HG03095 (cell line): ENCODE data around the gene TMEM176A.
"Not testable (repeated sequence)": the region's sequence is repeated elsewhere in the genome, so short reads cannot be mapped to it uniquely, and the experiment has no call there.

ENCODE experiments used
- ATAC-seq: cut with Tn5 transposase; IDR thresholded peaks from one replicate; pipeline ENCODE4 v1.9.1; 2021; ENCODE audit warnings: moderate library complexity; ENCODE audit not compliant: unreplicated experiment

Gene TMEM176A, protein sequence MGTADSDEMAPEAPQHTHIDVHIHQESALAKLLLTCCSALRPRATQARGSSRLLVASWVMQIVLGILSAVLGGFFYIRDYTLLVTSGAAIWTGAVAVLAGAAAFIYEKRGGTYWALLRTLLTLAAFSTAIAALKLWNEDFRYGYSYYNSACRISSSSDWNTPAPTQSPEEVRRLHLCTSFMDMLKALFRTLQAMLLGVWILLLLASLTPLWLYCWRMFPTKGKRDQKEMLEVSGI

DNA sequence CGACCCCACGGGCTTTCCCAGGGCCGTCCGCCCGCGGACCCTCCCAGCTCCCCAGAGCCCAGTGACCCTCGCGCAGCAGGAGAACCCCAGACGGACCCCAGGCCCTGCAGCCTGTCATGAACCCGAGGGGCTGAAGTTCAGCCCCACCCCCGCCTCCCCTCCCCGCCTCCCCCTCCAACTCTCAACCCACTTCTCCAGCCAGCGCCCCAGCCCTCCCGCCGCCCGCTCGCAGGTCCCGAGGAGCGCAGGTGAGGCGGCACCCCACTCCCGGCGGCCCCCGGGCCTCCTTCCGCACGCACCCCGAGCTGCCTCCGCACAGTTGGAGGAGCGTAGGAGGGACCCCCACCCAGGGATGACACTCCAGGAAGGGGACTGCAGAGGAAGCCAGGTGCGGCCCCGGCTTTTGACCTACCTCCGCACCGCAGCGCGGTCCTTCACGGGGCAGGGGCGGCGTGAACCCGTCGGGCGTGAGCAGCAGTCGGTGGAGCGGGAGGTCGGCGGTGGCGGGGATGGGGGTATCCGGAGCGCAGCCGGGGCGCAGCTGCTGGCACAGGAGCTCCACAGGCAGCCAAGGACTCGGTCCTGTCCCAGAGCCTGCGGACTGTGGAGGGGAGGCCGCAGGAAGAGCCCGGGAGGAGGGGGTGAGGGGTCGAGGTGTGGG lies at the start of gene TMEM176A:
Gene TMEM176A, plus strand, starts transcription at position 189 of the 661 bp plus-strand sequence. CDS start 782 bp downstream, outside the sequence.
- ATAC-seq: no peak

DNA sequence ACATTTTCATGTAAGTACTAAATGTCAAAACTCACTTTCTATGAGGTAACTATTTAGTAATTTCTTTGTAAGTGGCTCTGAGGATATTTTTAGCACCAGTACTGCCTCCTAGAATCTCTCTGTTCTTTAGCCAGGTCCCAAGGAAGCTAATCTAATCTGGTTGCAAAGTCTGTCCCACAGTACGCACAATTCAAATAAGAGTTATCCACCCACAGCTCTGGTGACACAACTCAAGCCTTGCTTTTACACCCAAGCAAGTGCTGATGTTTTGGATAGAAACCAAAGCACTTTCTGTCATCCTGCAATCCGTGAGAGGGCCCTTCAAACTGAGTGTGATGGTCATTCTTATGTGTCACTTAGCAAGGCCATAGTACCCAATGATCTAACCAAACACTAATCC lies 48.9 kb upstream of the TMEM176A start:
- no peak for ATAC-seq

DNA sequence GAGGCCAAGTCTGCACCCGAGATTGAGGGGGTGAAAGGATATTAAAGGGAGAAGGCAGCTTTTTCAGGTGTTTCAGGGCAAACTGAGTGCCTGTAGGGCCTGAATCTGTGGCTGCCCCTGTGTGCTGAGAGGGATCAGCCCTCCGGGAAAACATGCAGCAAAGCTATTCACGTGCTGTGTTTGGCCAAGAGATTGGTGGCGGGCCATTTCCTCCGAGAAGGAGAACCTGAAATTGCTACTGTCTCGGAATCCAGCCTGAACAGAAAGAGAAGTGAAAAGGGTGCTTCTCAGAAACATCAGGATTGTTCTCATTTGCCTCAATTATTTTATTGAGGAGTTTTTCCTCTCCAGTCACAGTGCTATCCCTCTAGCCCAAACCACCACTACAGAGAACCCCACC lies 47.3 kb upstream of the TMEM176A start:
- ATAC-seq: no peak

DNA sequence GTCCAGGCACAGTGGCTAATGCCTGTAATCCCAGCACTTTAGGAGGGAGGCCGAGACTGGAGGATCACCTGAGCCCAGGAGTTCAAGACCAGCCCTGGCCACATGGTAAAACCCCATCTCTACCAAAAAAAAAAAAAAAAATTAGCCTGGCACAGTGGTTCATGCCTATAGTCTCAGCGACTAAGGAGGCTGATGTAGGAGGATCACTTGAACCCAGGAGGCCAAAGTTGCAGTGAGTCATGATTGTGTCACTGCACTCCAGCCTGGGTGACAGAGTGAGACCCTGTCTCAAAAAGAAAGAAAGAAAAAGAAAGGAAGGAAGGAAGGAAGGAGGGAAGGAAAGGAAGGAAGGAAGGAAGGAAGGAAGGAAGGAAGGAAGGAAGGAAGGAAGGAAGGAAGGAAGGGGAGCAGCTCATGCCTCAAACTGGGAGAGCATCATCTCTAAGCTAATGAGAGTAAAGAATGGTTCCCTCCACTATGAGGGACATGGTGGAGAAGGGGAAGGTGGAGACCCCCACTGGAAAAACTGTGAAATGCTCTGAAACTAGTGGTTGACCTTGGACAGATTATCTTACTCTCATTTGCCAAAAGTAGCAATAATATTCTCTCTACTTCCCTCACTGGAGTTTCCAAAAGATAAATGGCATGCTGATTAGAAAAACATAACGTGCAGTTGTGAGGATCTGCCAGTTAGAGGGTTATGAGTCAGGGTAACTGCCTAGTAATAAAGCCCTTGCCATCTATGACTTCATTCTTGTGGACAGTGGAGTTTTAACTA lies 46.6 kb upstream of the TMEM176A start:
- no peak for ATAC-seq

DNA sequence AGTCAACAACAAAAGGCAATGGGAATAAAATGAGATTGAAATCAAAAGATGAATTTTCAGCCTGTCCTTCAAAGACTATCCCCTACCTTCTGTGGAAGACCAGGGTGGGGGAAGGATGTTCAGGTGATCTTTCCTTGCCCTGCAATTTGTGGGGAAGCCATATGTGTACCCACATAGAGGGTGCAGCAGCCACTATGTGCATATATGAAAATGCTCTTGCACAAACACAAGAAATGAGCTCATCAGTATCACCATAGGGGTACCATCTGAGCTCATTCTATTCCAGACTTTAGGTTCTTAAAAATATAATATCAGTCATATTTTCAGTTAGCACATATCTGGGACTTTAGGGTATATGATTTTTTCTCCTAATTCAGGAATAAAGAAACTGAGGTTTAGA lies 45.6 kb upstream of the TMEM176A start:
- ATAC-seq: peak; percentile 18

DNA sequence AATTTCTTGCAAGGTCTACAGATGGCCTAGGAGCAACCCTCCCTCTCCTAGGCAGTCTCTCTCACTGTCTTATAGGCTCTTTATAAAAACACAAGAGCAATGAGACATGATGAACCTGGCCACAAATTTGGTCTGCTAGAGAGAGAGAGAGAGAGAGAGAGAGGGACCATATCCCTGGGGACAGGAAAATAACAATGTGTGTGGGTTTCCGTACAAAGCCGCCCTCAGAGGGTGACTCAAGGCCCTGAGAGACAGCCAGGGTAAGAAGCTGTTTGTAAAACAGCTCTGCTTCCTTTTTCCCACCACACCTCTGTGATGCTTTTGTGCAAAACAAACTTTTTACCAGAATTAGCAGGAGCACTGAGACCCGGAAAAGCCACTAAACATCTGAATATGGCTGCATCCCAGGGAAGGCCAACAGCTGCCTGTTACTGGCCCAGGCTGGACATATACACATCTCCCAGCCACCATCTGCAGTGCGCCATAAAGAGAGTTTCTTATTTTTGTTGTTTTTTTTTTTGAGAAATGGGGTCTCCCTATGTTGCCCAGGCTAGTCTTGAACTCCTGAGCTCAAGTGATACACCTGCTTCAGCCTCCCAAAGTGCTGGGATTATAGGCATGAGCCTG lies 45.0 kb upstream of the TMEM176A start:
- peak; percentile 53 for ATAC-seq

DNA sequence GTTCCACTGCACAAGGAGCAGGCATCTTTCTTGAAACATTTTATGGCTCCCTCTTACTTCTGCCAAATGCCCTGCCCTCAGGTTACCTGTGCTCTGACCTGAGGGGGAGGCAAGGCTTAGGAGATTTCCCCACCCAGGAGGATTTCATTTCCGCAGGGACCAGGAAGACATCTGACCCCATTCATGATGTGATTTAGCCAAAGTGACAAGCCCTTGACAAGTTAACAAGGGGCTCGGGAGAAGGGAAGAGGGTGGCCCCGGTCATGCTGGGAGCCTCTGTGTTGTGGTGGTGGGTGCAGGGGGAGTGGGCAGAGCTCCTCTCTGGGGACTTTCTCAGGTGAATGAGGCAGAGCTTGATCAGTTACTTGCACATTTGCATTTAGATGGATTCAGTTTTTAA lies 44.4 kb upstream of the TMEM176A start:
- no peak for ATAC-seq

DNA sequence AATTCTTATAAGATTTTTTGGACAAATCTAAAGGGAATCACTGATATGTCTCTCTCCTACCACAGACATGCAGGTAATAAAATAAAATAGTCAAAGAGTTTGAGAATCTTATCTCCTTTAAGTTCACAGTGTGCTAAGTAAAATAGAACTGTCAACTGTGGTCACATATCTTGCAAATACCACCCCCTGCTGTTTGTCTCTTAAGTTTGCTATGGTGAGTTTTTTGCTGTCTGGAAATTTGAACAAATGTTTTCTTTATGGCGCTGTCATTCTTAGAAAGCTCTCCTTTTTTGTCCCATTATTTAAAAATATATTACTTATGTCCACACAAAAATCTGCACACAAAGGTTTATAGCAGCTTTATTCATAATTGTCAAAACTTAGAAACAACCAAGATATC lies 43.7 kb upstream of the TMEM176A start:
- ATAC-seq: no peak

DNA sequence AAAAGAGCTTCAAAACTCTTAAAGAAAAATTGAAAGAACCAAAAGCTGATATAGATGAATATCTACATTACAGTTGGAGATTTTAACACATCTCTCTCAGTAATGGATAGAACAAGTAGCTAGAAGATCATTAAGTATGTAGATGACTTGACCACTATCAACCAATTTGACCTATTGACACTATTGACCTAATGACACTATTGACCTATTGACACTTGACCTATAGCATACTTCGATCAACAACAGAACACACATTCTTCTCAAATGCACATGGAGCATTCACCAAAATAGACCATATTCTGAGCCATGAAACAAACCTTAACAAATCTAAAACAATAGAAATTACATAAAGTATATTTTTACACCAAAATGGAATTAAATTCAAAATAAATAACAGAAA lies 41.1 kb upstream of the TMEM176A start:
- ATAC-seq: no peak

DNA sequence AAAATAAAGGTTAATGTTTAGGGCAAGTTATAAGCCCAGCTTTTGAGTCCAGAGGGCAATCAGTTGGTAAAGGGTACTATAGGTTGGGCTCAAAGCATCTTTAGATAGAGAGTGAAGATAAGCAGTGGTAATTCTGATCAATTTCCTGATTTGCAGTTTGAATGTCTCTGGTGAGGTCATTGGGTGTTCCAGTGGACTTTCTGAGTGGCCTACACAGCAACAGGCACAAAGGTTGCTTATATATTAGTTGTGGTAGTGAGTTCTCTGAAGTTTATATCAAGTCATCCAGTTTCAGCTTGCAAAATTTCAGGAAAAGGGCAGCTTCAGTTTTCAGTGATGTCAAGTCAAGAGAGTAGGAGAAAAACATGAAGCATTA lies 34.2 kb upstream of the TMEM176A start:
- ATAC-seq: no peak

DNA sequence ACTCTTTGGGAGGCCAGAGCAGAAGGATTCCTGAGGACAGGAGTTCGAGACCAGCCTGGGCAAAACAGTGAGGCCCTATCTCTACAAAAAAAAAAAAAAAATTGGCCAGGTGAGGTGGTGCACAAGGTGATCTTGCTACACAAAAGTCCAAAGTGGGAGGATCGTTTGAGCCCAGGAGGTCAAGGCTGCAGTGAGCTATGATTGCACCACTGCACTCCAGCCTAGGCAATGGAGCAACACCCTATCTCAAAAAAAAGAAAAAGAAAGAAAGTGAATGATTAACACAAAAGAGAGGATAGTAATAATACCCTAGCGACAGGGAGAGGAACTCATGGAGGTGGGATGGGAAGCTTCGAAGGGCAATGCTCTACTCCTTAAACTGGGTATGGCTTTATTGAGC lies 30.8 kb upstream of the TMEM176A start:
- no peak for ATAC-seq

DNA sequence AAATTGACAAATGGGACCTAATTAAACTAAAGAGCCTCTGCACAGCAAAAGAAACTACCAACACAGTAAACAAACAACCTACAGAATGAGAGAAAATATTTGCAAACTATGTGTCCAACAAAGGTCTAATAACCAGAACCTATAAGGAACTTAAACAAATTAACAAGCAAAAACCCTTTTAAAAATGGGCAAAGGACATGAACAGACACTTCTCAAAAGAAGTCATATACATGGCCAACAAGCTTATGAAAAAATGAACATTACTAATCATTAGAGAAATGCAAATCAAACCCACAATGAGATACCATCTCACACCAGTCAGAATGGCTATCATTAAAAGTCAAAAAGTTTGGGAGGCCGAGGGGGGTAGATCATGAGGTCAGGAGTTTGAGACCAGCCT lies 26.4 kb upstream of the TMEM176A start:
- not testable (repeated sequence) for ATAC-seq

DNA sequence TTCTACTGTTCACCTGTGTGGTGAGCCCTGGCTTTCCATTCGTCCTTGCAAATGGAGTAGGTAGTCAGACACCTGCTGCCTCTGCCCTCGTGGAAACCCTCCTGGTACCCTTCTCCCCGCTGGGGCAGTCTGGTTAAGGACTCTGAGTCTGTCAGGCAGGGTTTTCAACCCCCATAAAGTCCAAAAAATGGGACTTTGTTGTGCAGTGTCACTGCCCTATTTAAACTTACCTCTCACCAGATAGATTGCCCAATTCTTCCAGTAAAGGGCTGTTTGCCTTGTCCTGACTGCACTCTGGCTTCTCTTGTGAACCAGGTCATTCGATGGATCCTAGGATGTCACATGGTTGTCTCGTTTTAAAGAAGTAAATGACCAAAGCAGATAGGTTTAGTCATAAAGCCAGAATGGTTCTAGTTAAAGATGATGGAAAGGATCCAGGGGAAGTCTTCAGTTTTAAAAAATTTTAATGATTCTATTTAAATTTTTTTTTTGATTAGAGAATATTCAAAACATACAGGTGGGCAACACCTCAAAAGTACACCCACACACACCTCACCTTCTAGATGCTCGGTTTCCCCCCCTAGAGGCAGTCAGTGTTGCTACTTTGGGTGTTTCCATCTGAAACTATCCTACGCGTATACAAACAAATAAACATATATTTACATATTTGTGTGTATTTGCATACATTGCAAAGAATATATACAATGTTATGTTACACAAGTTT lies 22.4 kb upstream of the TMEM176A start:
- ATAC-seq: no peak

DNA sequence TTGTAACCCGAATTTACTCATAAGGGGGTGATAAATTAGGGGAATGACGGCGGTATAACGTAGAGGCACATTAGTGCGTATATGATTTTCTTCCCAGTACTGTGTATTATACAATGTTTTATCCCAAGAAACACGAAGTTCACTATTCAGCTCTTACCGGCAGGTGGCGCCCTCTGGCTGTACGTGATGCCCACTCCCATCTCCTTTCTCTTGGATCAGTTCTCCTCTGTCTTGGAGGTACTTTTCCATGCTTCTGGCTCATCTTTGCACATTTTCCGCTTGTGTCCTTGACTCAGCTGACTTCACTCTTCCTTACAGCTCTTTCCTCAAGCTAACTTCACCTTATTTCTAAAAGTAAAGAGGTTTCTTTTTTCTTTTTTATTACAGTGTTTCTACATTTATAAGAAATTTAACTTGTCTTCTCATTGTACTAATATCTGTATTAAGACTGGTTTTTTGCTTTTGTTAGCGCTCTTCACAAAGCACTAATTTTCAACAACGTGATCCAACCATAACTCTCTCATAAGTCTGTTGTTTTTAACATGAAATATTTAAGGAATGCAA lies 21.7 kb upstream of the TMEM176A start:
- ATAC-seq: no peak

DNA sequence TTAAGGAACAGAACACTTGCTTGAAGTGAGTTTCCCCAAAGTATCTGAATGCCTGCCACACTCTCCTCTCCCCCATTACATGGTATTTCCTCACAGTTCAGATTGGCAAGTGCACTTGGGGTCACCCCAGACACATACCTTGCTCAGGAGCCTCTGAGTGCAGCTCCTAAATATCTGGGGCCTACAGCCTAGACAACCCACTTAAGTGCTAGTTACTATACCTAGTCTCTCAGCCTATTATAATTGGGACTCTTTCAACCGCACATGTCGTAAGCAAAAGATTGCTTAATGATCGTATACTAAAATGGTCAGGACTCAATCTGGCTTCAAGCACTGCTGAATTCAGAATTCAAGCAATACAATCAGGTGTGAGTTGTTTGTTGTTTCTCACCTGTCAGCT lies 20.3 kb upstream of the TMEM176A start:
- no peak for ATAC-seq

DNA sequence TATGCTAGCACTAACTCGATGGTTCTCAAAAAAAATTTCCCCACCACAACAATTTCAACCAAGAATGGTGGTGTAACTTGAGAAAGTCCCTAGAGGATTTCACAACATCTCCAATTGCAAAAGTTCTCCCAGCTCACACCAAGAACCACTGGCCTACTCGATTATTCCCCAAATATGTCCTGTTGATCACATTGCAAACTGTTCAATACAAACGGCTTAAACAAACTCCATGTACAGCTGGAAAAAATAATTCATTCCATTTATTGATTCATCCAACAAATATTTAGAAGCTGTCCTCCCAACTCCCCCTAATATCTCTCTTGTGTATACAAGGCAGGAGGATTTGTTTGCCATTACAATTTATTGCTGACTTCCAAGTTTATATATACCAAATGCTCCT lies 19.5 kb upstream of the TMEM176A start:
- no peak for ATAC-seq

DNA sequence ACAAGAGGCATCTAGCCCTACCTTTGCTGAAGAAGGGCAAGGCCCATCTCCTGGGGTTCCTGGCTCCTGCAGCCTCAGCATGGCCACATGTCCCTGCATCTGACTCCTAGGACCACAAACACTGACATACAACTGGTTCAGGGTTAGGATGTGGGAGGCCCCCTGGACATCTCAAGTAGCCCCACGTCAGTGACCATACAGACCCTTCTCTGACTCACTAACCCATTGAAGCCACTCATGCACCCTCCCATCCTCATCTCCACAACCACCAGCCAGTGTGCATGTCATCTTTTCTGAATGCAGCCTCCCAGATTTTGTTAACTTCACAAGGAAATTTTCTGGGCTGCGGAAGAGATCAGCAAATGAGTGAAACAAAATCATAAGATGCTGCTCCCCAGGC lies 18.6 kb upstream of the TMEM176A start:
- no peak for ATAC-seq

DNA sequence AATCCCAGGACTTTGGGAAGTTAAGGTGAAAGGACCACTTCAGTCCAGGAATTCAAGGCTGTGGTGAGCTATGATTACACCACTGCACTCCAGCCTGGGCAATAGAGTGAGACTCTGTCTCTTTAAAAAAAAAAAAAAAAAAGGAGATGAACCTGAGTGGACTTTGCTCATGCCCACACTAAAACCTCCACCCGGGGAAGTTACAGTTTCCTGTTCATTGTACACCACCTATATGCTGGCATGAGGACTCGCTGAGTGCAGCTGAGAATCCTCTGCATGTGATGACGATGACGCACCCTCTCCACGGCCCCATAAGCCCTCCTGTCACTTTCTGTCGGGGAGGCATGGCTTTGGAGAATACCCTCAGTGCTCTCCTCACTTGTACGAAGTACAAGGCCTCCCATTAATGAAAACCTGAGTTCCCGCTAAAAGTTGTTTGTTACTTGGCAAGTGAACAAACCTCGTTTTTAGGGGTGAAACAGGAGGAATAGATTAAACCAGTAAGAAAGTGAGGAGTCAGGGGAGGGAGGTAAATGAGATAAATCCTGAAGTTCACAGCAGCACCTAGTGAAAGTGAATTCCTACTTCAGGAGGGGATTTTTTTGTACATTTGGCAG lies 16.3 kb upstream of the TMEM176A start:
- ATAC-seq: no peak

DNA sequence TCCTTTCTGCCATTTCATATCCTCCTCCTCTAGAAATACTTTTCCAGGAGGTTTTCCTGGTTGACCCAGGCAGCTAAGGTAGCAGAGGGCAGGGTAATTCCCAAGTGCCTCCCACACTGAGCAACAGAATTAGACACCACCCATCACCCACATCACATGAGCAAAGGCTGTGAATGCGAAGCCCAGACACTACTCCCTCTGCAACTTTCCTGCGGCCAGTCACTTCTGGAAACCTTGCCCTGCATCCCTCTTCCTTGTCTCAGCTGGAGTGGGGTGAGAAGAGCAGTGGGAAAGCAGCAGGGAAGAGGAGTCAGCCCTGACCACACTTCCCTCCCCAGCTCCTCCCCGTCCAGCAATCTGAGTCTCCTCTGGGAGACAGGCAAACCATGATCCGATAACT lies 15.6 kb upstream of the TMEM176A start:
- no peak for ATAC-seq
